Measurements from ENCODE around the gene PSMB9. TPM values are rescaled to one million over a fixed set of nuclear protein-coding genes. Genes with fewer than 3 reads are reported as not detected.
"Not testable (repeated sequence)": the region's sequence is repeated elsewhere in the genome, so short reads cannot be mapped to it uniquely, and the experiment has no call there.

PSMB9 gene
- total and polyA plus RNA-seq, 8 donors = 5.1 to 18.1 (median 7.0) TPM

- ATAC-seq (no peak), DNase-seq (no peak), FAIRE-seq (no peak)
- 49 to 58% methylated on average over 10 of the region's 10 CpGs for WGBS, 2 donors
- no peaks in the 10 kb centered on the region for H3K27me3 ChIP-seq
- intact Hi-C loops (cut with DNase I) = loop anchor here in 1 of 3 donors (5.0 kb wide), 1 partner anchor 39 kb away; no protein-coding TSS in a partner anchor
- no peaks in the 10 kb centered on the region for H3K9me3 ChIP-seq
- no peak for TF ChIP-seq CTCF (IDR thresholded peaks at IDR 0.05)
- no peak overlapping the region for H3K4me3 ChIP-seq
- no peaks in the 10 kb centered on the region for H3K36me3 ChIP-seq
- H3K4me1 ChIP-seq = peaks cover 0 to 5% (median 3%) of the 10 kb centered on the region in 3 donors
- H3K27ac ChIP-seq = no peak overlapping the region
These were observed 11.9 kb downstream of the PSMB9 start for GRCh38 chr6:32865724-32866443.

- Histone ChIP-seq H3K4me3 (no peak overlapping the region), H3K4me1 (peaks cover 0 to 1% (median under 1%) of the 10 kb centered on the region in 3 donors), H3K9me3 (no peaks in the 10 kb centered on the region), H3K36me3 (no peaks in the 10 kb centered on the region), H3K27me3 (no peaks in the 10 kb centered on the region), H3K27ac (no peak overlapping the region)
- intact Hi-C loops (cut with DNase I) = loop anchor here in 1 of 3 donors (5.0 kb wide), 1 partner anchor 40 kb away; no protein-coding TSS in a partner anchor
- no peak for FAIRE-seq
- WGBS, 2 donors = 53 to 79% methylated on average over 3 of the region's 3 CpGs
- TF ChIP-seq CTCF (IDR thresholded peaks at IDR 0.05) = no peak
- no peak for DNase-seq
- ATAC-seq = no peak
These were observed 13.1 kb downstream of the PSMB9 start for GRCh38 chr6:32867022-32867477.

GRCh38 chr6:32867554-32868256, 13.7 kb downstream of the PSMB9 start:
- 15 to 17% methylated on average over 8 of the region's 8 CpGs for WGBS, 2 donors
- Histone ChIP-seq H3K27me3 (no peaks in the 10 kb centered on the region), H3K4me1 (no peaks in the 10 kb centered on the region), H3K27ac (no peak overlapping the region), H3K4me3 (no peak overlapping the region), H3K36me3 (no peaks in the 10 kb centered on the region), H3K9me3 (no peaks in the 10 kb centered on the region)
- intact Hi-C loops (cut with DNase I) = loop anchor here in 1 of 3 donors (5.0 kb wide), 1 partner anchor 40 kb away; no protein-coding TSS in a partner anchor
- DNase-seq (no peak), ATAC-seq (peak in 1 of 4 donors; percentile 19), FAIRE-seq (no peak)
- no peak for TF ChIP-seq CTCF (IDR thresholded peaks at IDR 0.05)

DNA sequence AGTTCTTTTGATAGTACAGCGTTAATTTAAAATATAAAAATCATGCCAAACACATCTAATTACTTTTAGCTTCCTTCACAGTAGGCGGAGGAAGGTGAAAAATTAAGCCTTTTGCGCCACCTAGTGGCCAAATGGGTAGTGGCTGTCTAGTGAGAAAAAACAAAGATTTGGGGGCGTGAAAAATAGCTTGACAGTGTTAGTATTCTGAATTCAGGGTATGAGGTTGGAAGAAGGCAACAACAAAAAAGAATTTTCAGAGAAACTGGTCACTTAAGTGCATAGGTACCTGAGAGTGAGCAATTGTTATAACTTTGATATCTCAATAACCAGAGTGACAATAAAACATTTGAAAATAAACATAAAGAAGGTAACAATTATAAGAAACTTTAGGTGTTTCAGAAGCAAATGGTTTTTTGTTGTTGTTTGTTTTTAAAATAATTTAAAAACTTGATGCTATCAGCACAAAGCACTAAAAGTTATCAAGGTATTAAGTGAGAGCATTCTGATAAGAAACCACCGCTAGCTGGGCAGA, 14.3 kb downstream of the PSMB9 start:
- FAIRE-seq (peak; percentile 93), DNase-seq (peak in 5 of 6 donors; percentile 59 to 91 (median 76)), ATAC-seq (peak; percentile 72 to 92 (median 90))
- Histone ChIP-seq H3K27ac (no peak overlapping the region), H3K9me3 (no peaks in the 10 kb centered on the region), H3K27me3 (no peaks in the 10 kb centered on the region), H3K36me3 (no peaks in the 10 kb centered on the region), H3K4me3 (no peak overlapping the region), H3K4me1 (no peaks in the 10 kb centered on the region)
- peak; percentile 84 to 94 (median 91) for TF ChIP-seq CTCF (IDR thresholded peaks at IDR 0.05)
- 7 to 8% methylated on average over 5 of the region's 5 CpGs for WGBS, 2 donors
- intact Hi-C loops (cut with DNase I) = loop anchor here in 1 of 3 donors (5.0 kb wide), 1 partner anchor 41 kb away; no protein-coding TSS in a partner anchor

GRCh38 chr6:32873947-32874346, 20.0 kb downstream of the PSMB9 start:
- H3K4me1 ChIP-seq; ATAC-seq; H3K9me3 ChIP-seq; H3K4me3 ChIP-seq; intact Hi-C loops (cut with DNase I); FAIRE-seq; H3K27ac ChIP-seq; H3K27me3 ChIP-seq; H3K36me3 ChIP-seq; DNase-seq: not testable (repeated sequence)
- 0 to 29% methylated on average over 1 of the region's 1 CpG for WGBS, 2 donors
